Measurements from ENCODE around the gene CLBA1. TPM values are rescaled to one million over a fixed set of nuclear protein-coding genes. Genes with fewer than 3 reads are reported as not detected.

The CLBA1 gene
- total RNA-seq (2022) (20.3 and 24.3 TPM in 2 replicates), Bru-seq, nascent RNA (percentile 56 among the genes with signal in this experiment), BruChase-seq, experiment 1, labeled RNA remaining after a 6-hour chase (percentile 61 among the genes with signal in this experiment), BruChase-seq, experiment 2, labeled RNA remaining after a 2-hour chase (percentile 66 among the genes with signal in this experiment)
- long read RNA-seq, transcript CLBA1-202 (5 exons, 2,370 nt), result major isoform, 37 of 62 reads
- long read RNA-seq, partial matches to known transcripts, result 0 of 62 reads
- long read RNA-seq, other reads (novel, unspliced or antisense), result 20 of 62 reads

DNA sequence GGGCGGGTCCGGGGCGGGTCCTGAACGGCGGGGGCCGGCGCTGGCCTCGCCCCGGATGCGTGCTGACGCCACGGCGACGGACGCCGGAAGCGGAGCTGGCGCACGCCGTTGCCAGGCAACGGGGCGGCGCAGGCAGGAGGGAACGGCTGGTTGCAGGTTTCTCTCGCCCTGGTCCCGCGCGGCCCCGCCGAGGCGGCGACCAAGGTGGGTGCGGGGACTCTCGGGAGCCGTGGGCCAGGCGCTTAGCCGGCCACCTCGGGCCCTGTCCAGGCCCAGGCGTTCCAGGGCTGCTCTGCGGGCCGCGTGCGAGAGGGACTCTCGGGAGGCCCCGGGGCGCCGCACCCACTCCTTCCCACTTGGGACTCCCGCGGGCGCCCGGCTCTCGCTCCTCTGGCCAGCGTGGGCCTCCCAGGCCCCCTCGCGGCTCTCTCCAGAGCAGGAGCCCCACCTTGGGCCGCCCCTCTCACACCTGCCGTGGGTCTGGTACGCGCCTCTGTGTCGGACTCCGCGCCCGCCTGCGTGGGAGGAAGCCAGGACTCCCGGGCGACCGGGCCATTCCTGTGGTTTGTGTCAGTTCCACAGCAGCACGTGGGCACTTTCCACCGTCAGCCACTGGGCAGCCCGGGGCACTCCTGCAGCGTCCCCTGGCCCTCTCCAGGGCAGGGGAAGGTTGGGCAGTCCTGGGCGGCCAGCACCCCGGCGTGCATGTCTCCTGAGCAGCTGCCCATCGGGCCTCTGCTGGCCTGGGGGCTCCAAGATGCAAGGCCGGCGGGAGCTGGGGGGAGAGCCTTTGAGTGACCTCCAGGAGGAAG is at the start of gene CLBA1:
Gene CLBA1 (plus strand): TSS at position 114 of the 812 bp plus-strand sequence. CDS start 644 bp downstream, at position 758.
- CTCF ChIA-PET, result interaction anchor here (0.6 to 2.6 kb wide), 3 partner anchors 11 to 348 kb away, joined by 3 to 15 read pairs (median 9); no protein-coding TSS in a partner anchor
- intact Hi-C loops (cut with micrococcal nuclease), result no loop called here
- POLR2A ChIA-PET, result interaction anchor here (0.6 to 6.5 kb wide), 10 partner anchors 8 to 112 kb away, joined by 3 to 116 read pairs (median 5); partner anchors contain the start of gene CDCA4
- Mint-ChIP-seq H3K4me1 (ENCODE audit: insufficient read depth, unreplicated experiment) (peaks cover 12% of the 10 kb centered on the region), H3K27ac (ENCODE audit: low read depth, unreplicated experiment) (peak within 1 kb of the TSS; percentile 63), H3K9me3 (ENCODE audit: unreplicated experiment) (no peaks in the 10 kb centered on the region), H3K36me3 (ENCODE audit: insufficient read depth, unreplicated experiment) (no peaks in the 10 kb centered on the region), H3K4me3 (ENCODE audit: unreplicated experiment) (peak within 1 kb of the TSS; percentile 65), H3K27me3 (ENCODE audit: insufficient read depth, unreplicated experiment) (no peaks in the 10 kb centered on the region)
- peak; percentile 88 for DNase-seq (ENCODE audit: unreplicated experiment)
- BruUV-seq (replicated peaks), result TSS peak; percentile 48
- TF ChIP-seq, protein P1, sequence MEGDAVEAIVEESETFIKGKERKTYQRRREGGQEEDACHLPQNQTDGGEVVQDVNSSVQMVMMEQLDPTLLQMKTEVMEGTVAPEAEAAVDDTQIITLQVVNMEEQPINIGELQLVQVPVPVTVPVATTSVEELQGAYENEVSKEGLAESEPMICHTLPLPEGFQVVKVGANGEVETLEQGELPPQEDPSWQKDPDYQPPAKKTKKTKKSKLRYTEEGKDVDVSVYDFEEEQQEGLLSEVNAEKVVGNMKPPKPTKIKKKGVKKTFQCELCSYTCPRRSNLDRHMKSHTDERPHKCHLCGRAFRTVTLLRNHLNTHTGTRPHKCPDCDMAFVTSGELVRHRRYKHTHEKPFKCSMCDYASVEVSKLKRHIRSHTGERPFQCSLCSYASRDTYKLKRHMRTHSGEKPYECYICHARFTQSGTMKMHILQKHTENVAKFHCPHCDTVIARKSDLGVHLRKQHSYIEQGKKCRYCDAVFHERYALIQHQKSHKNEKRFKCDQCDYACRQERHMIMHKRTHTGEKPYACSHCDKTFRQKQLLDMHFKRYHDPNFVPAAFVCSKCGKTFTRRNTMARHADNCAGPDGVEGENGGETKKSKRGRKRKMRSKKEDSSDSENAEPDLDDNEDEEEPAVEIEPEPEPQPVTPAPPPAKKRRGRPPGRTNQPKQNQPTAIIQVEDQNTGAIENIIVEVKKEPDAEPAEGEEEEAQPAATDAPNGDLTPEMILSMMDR (IDR thresholded peaks at IDR 0.05; ENCODE audit: unreplicated experiment), result no peak

DNA sequence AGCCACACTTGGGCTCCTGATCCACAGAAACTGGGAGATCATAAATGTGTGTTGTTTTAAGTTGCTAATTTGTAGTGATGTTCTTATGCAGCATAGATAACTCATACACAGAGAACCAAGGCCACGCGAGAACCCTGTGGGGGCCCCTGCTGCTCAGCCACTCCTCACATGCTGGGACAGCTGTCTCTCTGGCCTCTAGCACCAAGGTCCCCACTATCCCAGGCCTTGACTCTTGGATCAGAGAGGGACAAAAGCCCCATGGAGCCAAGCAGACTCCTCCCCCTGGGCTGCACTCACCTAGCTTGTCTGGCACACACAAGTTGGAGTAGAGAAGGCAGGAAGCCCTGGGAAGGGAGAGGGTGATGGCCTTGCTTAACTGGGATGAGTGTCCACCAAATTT is 49.6 kb upstream of the CLBA1 start:
- H3K27me3 Mint-ChIP-seq (ENCODE audit: insufficient read depth, unreplicated experiment), result no peaks in the 10 kb centered on the region
- ChIA-PET POLR2A (interaction anchor here (1.3 to 7.3 kb wide), 3 partner anchors 29 to 167 kb away, joined by 5 to 70 read pairs (median 6); no protein-coding TSS in a partner anchor), CTCF (interaction anchor here (1.0 kb wide), 1 partner anchor 40 kb away, joined by 3 read pairs; no protein-coding TSS in a partner anchor)
- H3K27ac Mint-ChIP-seq (ENCODE audit: low read depth, unreplicated experiment), result no peak overlapping the region
- H3K4me1 Mint-ChIP-seq (ENCODE audit: insufficient read depth, unreplicated experiment), result peaks cover 10% of the 10 kb centered on the region
- TF ChIP-seq, protein P1 (IDR thresholded peaks at IDR 0.05; ENCODE audit: unreplicated experiment), result no peak
- intact Hi-C loops (cut with micrococcal nuclease), result loop anchor here (1.0 kb wide), 1 partner anchor 32 kb away; no protein-coding TSS in a partner anchor
- no peak for DNase-seq (ENCODE audit: unreplicated experiment)
- H3K36me3 Mint-ChIP-seq (ENCODE audit: insufficient read depth, unreplicated experiment), result peaks cover 53% of the 10 kb centered on the region
- H3K9me3 Mint-ChIP-seq (ENCODE audit: unreplicated experiment), result no peaks in the 10 kb centered on the region
- no peak overlapping the region for H3K4me3 Mint-ChIP-seq (ENCODE audit: unreplicated experiment)
- no TSS peak for BruUV-seq (replicated peaks)

DNA sequence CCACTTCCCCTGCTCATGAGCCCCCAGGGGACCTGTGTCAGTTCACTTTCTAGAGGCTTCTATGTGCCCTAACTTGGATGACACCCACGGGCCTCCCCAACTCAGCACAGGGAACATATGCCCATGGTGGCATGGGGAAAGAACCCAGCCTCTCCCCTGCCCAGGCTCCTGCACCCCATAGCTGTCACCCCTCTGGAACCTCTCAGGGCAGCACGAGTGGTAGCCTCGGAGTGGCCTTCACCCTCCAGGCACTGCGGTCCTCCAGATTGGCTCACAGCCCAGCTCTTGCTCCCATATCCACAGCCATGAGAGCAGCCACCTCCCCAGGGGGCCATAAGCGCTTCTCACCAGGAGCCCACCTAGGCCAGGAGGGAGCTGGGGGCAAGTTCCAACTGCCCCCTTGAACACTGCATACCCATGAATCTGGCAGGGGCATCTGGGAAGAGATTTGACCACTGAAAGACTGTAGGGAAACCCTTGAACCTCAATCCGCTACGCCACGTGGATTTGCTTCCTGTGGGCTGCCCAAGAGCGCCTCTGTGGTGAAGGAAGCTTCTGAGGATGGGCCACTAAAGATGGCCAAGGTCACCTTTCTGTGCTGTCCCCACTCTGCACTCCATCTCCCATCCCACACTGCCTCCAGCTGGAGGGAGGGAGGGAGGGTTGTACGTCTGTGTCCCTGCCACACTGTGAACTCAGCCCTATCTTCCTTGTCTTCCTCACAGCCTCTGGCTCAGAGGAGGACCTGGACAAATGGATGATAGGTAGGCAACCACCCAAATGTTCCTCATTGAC is 49.0 kb upstream of the CLBA1 start:
- CTCF ChIA-PET, result interaction anchor here (0.6 to 1.4 kb wide), 4 partner anchors 14 to 840 kb away, joined by 3 to 5 read pairs (median 4); no protein-coding TSS in a partner anchor
- Mint-ChIP-seq H3K4me3 (ENCODE audit: unreplicated experiment) (no peak overlapping the region), H3K27ac (ENCODE audit: low read depth, unreplicated experiment) (peak overlapping the region; percentile 54), H3K27me3 (ENCODE audit: insufficient read depth, unreplicated experiment) (no peaks in the 10 kb centered on the region), H3K36me3 (ENCODE audit: insufficient read depth, unreplicated experiment) (peaks cover 59% of the 10 kb centered on the region), H3K9me3 (ENCODE audit: unreplicated experiment) (no peaks in the 10 kb centered on the region), H3K4me1 (ENCODE audit: insufficient read depth, unreplicated experiment) (peaks cover 10% of the 10 kb centered on the region)
- intact Hi-C loops (cut with micrococcal nuclease), result no loop called here
- POLR2A ChIA-PET, result interaction anchor here (0.7 to 7.3 kb wide), 4 partner anchors 34 to 1396 kb away, joined by 3 to 70 read pairs (median 4); no protein-coding TSS in a partner anchor
- no peak for DNase-seq (ENCODE audit: unreplicated experiment)
- TF ChIP-seq, protein P1 (IDR thresholded peaks at IDR 0.05; ENCODE audit: unreplicated experiment), result no peak
- BruUV-seq (replicated peaks), result no TSS peak
